Right cardiac atrium (tissue), 5 donors: ENCODE data around the gene MLST8. TPM values are rescaled to one million over a fixed set of nuclear protein-coding genes. Genes with fewer than 3 reads are reported as not detected.
A peak's percentile ranks its signal among the peaks of the same experiment; 100 is the strongest.

Experiments used
- ATAC-seq, 2 donors: fragments of 200-7000 bp; cut with Tn5 transposase; one replicate each; pipeline versions ENCODE4 v1.8.0 to v1.9.1; 2020; ENCODE audit warnings: moderate library complexity in 2 of 2, mild to moderate bottlenecking in 1 of 2
- DNase-seq, 3 donors: peaks; one replicate each; pipeline ENCODE4 v3.0.0-alpha.2; 2020
- H3K27ac ChIP-seq: one replicate; pipeline ENCODE4 v1.5.1; 2013; ENCODE audit warnings: mild to moderate bottlenecking, low read length, control low read depth, moderate library complexity
- H3K27me3 ChIP-seq: one replicate; pipeline ENCODE4 v1.6.1; 2013; ENCODE audit not compliant: control insufficient read depth, insufficient read depth
- H3K4me1 ChIP-seq: one replicate; pipeline ENCODE4 v1.6.1; 2013; ENCODE audit warnings: low read length; ENCODE audit not compliant: control insufficient read depth, insufficient read depth
- H3K4me3 ChIP-seq: one replicate; pipeline ENCODE4 v1.5.1; 2013; ENCODE audit warnings: low read length, control low read depth
- H3K9me3 ChIP-seq: one replicate; pipeline ENCODE4 v1.6.1; 2013; ENCODE audit warnings: low read length; ENCODE audit not compliant: control insufficient read depth
- WGBS: extraction: QIAGEN DNeasy Blood & Tissue Kit; methylation state at CpG from one replicate; pipeline ENCODE4 v1.1.7; 2013; 5-methylcytosine and 5-hydroxymethylcytosine counted together
- intact Hi-C, 4 donors: fragments of 100-400 bp; cut with DNase I; formaldehyde crosslinking; loops; one replicate each; pipeline versions ENCODE4 v1.11.0 to v1.14.0; 2022 to 2023
- polyA plus RNA-seq: library from polyadenylated mRNA; stranded (reverse); fragments of 200-250 nt; gene quantifications from one replicate; pipeline ENCODE4 v1.2.3, GENCODE V29; 2013
- total RNA-seq, 4 donors: library from RNA; stranded (reverse); fragmentation: NEBNext Ultra II Directional; extraction: Animal tissue kit (Norgen Biotek cat#: 25700); gene quantifications; one replicate each; pipeline ENCODE4 v1.2.1, GENCODE V29; 2021
- donor health status: healthy with polysubstance abuse.
- donor health status: DM: no; HTN: yes; CAD: no.
- donor health status: DM: no; HTN: no; CAD: no.
- donor health status: DM: no; HTN: yes; CAD: no; lungs with severe emphysema.
- donor health status: DM: yes; HTN: yes; CAD: no.

Gene MLST8
- total and polyA plus RNA-seq, 5 donors, result 24.2 to 33.3 (median 28.8) TPM

- ATAC-seq (no peak), DNase-seq (no peak)
- no peak overlapping the region for H3K4me3 ChIP-seq
- peaks cover 3% of the 10 kb centered on the region for H3K4me1 ChIP-seq
- 95% methylated on average over 51 of the region's 51 CpGs for WGBS
- no peak overlapping the region for H3K27ac ChIP-seq
- no peaks in the 10 kb centered on the region for H3K27me3 ChIP-seq
- no peaks in the 10 kb centered on the region for H3K9me3 ChIP-seq
- intact Hi-C loops, result no loop called here
Observed at GRCh38 chr16:2233872-2234812, 28.9 kb downstream of the MLST8 start.

- ATAC-seq, result no peak
- 92% methylated on average over 18 of the region's 18 CpGs for WGBS
Observed at GRCh38 chr16:2234813-2235170, 29.5 kb downstream of the MLST8 start.

GRCh38 chr16:2235234-2235651 lies 30.0 kb downstream of the MLST8 start:
- 95% methylated on average over 28 of the region's 28 CpGs for WGBS
- H3K27ac ChIP-seq, result no peak overlapping the region
- DNase-seq, result no peak
- no peaks in the 10 kb centered on the region for H3K27me3 ChIP-seq
- H3K4me3 ChIP-seq, result no peak overlapping the region
- intact Hi-C loops, result no loop called here
- H3K9me3 ChIP-seq, result no peaks in the 10 kb centered on the region
- ATAC-seq, result no peak
- peaks cover 3% of the 10 kb centered on the region for H3K4me1 ChIP-seq

More at GRCh38 chr16:2234813-2235170, 29.5 kb downstream of the MLST8 start:
- H3K27ac ChIP-seq, result no peak overlapping the region
- H3K4me1 ChIP-seq, result peaks cover 3% of the 10 kb centered on the region
- DNase-seq, result no peak
- no peaks in the 10 kb centered on the region for H3K27me3 ChIP-seq
- no peaks in the 10 kb centered on the region for H3K9me3 ChIP-seq
- H3K4me3 ChIP-seq, result no peak overlapping the region
- intact Hi-C loops, result no loop called here

- WGBS, result 78% methylated on average over 19 of the region's 19 CpGs
- no peaks in the 10 kb centered on the region for H3K9me3 ChIP-seq
- no peak overlapping the region for H3K27ac ChIP-seq
Observed at GRCh38 chr16:2235695-2236336, 30.6 kb downstream of the MLST8 start.

GRCh38 chr16:2236337-2237101 lies 31.3 kb downstream of the MLST8 start, which contains the start of gene DNASE1L2:
DNASE1L2 (plus strand) TSS chr16:2236444; CDS start chr16:2236817, 373 bp downstream.
- 3% methylated on average over 64 of the region's 64 CpGs for WGBS

More at GRCh38 chr16:2235695-2236336, 30.6 kb downstream of the MLST8 start:
- DNase-seq, result peak in 1 of 3 donors; percentile 50
- intact Hi-C loops, result no loop called here
- ATAC-seq, result no peak
- Histone ChIP-seq H3K4me1 (peaks cover 3% of the 10 kb centered on the region), H3K27me3 (no peaks in the 10 kb centered on the region), H3K4me3 (no peak overlapping the region)

GRCh38 chr16:2237102-2237482 lies 31.8 kb downstream of the MLST8 start:
- H3K4me3 ChIP-seq, result no peak overlapping the region
- 4% methylated on average over 40 of the region's 40 CpGs for WGBS
- H3K9me3 ChIP-seq, result no peaks in the 10 kb centered on the region
- no peak overlapping the region for H3K27ac ChIP-seq
- DNase-seq, result no peak
- H3K27me3 ChIP-seq, result no peaks in the 10 kb centered on the region
- peak in 1 of 2 donors; percentile 1 for ATAC-seq
- peaks cover 3% of the 10 kb centered on the region for H3K4me1 ChIP-seq
- intact Hi-C loops, result no loop called here

More at GRCh38 chr16:2236337-2237101, 31.3 kb downstream of the MLST8 start, which contains the start of gene DNASE1L2:
- ATAC-seq, result peak; percentile 22 to 41
- intact Hi-C loops, result no loop called here
- Histone ChIP-seq H3K27me3 (no peaks in the 10 kb centered on the region), H3K4me1 (peaks cover 3% of the 10 kb centered on the region), H3K27ac (no peak within 1 kb of the TSS), H3K9me3 (no peaks in the 10 kb centered on the region), H3K4me3 (no peak within 1 kb of the TSS)
- peak; percentile 50 to 79 (median 76) for DNase-seq

- Histone ChIP-seq H3K4me1 (peaks cover 3% of the 10 kb centered on the region), H3K27ac (no peak overlapping the region), H3K4me3 (no peak overlapping the region), H3K9me3 (no peaks in the 10 kb centered on the region), H3K27me3 (no peaks in the 10 kb centered on the region)
- intact Hi-C loops, result no loop called here
- ATAC-seq (peak; percentile 13 to 22), DNase-seq (peak in 1 of 3 donors; percentile 69)
- 14% methylated on average over 65 of the region's 65 CpGs for WGBS
Observed at GRCh38 chr16:2237493-2238149, 32.4 kb downstream of the MLST8 start.

GRCh38 chr16:2238150-2238837 lies 33.0 kb downstream of the MLST8 start:
- DNase-seq (no peak), ATAC-seq (peak; percentile 6 to 8)
- WGBS, result 60% methylated on average over 18 of the region's 18 CpGs
- intact Hi-C loops, result no loop called here
- no peaks in the 10 kb centered on the region for H3K9me3 ChIP-seq
- H3K27ac ChIP-seq, result no peak overlapping the region
- H3K27me3 ChIP-seq, result no peaks in the 10 kb centered on the region
- H3K4me1 ChIP-seq, result peaks cover 3% of the 10 kb centered on the region
- H3K4me3 ChIP-seq, result no peak overlapping the region

- no peaks in the 10 kb centered on the region for H3K9me3 ChIP-seq
- H3K27ac ChIP-seq, result no peak overlapping the region
- 79% methylated on average over 15 of the region's 15 CpGs for WGBS
- H3K4me1 ChIP-seq, result peaks cover 3% of the 10 kb centered on the region
- ATAC-seq (peak in 1 of 2 donors; percentile 1), DNase-seq (peak in 1 of 3 donors; percentile 34)
- intact Hi-C loops, result no loop called here
- no peaks in the 10 kb centered on the region for H3K27me3 ChIP-seq
- no peak overlapping the region for H3K4me3 ChIP-seq
Observed at GRCh38 chr16:2238838-2239675, 33.8 kb downstream of the MLST8 start.
